UCSD-AML1 (cell line): Measurements from ENCODE around the gene DNAJC13.
A peak's percentile ranks its signal among the peaks of the same experiment; 100 is the strongest.

Source experiments
- DNase-seq: peaks from one replicate; lab custom pipeline; 2025; ENCODE audit not compliant: unreplicated experiment; lab: John Stamatoyannopoulos, UW

The DNAJC13 gene

GRCh38 chr3:132404276-132404675 lies 13.0 kb upstream of the DNAJC13 start:
- no peak for DNase-seq

- DNase-seq: no peak
These were observed 12.1 kb upstream of the DNAJC13 start for GRCh38 chr3:132405188-132405587.

GRCh38 chr3:132405609-132406299 lies 11.5 kb upstream of the DNAJC13 start:
- no peak for DNase-seq

DNA sequence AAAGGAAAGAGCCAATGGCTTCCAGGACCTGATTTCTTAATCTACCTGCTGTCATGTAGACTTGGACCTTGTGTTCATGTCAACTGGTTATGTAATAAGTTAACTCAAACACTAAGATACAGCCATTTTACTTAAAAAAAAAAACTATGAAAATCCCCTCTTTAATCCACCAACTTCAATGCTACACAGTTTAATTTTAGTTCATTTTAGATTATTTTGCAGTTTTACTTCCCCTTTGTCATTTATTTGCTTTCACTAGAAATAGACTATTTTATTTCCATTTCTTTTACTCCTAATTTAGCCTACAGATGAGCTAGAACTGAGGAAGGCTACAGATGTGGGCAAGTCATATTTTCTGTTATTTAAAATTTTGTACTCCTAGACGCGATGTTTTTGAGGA lies 10.7 kb upstream of the DNAJC13 start:
- DNase-seq: no peak

- DNase-seq: no peak
These were observed 10.3 kb upstream of the DNAJC13 start for GRCh38 chr3:132407025-132407424.

DNA sequence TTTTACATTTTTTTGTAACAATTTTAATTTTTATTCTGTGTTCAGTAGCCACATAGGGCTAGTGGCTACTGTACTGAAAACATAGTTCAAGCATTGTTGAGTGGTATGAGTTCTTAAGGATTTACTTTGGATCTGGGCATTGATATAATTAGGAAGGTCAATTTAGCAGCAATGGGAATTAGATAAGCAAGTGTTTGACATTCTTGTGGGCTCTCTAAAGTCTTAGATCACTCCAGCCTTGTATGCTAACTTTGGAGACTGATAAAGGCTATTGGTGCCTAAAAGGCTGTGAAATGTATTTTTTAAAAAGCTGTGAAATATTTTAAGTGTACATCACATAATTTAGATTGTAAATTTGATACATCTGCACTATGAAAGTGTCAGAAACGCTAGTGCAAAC lies 2.5 kb upstream of the DNAJC13 start:
- DNase-seq: no peak

DNA sequence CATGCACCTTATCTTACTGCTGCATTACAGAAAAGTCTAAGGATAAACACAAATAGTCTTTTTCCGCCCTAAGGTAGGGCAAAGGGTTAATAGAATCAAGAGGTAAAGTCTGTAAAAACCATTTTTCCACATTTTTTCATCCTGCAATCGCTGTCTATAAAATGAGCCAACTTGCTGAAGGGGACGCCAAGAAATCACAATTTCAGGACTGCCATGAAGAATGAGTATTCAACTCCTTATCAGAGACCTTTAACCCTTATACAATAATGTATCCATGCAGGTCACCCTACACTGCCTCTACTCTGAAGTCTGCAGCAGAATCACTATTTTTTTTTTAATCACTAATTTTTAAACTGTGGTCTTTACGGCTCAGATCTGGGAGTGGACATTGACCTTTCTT lies 1.1 kb upstream of the DNAJC13 start:
- DNase-seq: no peak

- no peak for DNase-seq
These were observed 551 bp downstream of the DNAJC13 start for GRCh38 chr3:132417695-132418411.

DNA sequence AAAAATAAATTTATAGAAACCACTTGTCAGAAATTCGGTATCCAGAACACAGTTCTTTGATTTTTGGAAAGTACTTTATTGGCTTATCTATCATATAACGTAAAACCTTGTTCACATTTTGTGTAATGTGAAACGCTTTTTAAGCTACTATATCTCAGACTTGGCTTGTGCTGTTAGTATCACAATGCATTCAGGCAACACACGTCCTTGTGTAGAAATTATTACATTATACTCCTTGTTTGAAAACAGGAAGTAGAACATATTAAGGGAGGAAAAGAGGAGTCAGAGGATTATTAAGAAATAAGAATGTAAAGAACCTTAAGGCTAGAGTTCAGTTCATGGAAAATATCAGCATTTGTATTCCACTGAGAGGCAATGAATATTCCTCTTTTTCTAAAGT lies 1.6 kb downstream of the DNAJC13 start:
- no peak for DNase-seq

- DNase-seq: no peak
These were observed 4.5 kb downstream of the DNAJC13 start for GRCh38 chr3:132421832-132422231.

DNA sequence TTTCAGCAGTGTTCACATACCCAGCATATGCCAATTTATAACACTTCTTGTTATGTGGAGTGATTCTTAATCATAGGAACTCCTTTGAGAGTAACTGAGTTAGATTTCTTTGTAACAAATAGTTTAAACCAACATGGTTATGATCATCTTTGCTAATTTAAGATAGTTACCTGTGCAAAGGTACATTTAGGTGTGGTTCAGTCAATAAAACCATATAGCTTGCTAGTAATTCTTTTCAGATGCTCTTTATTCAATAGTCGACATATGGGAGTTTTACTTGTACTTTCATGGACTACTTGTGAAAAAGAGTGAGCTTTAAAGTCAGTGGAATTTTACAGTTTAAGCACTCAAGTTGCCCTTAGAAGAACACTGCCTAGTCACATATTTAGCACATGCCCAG lies 5.2 kb downstream of the DNAJC13 start:
- no peak for DNase-seq

DNA sequence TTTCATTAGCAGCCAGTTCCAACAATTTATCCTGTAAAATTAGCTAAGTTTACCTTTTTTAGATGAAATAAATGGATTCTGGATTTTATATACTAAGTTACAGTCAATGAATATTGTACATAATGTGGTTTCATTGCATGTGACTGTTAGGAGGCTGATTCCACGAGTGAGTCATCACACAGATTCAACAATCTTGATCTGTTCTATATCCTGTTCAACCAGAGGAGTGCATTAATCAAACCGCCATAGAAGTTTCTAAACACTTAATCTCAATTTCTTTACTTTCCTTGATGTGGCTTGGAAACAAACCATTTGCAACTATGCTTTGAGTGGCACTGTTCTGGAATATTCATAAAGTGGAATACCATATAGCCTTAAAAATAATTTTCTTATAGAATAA lies 15.3 kb downstream of the DNAJC13 start:
- no peak for DNase-seq

GRCh38 chr3:132433121-132433520 lies 15.8 kb downstream of the DNAJC13 start:
- no peak for DNase-seq

- no peak for DNase-seq
These were observed 18.1 kb downstream of the DNAJC13 start for GRCh38 chr3:132435224-132435910.

GRCh38 chr3:132435911-132436425 lies 18.7 kb downstream of the DNAJC13 start:
- no peak for DNase-seq

- DNase-seq: no peak
These were observed 26.1 kb downstream of the DNAJC13 start for GRCh38 chr3:132443421-132443820.

GRCh38 chr3:132444383-132444782 lies 27.1 kb downstream of the DNAJC13 start:
- DNase-seq: no peak

DNA sequence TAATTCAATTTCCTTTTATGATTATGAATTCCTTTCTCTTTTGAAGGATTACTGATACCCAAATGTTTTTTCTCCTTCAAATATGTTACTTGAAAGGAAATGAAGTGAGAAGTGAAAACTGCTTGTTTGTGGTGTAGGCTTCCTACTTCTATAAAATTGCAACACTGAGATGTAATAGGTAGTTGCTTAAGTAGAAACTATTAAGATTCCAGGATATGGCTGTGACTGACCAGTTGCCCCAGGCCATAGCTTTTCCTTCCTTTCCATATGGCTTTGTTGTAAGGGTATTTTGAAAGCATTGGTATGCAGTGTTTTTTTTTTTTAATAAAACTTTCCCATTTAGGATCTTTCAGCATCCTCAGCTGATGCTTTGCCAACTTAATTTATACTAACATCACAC lies 28.5 kb downstream of the DNAJC13 start:
- DNase-seq: no peak

- DNase-seq: peak; percentile 6
These were observed 31.1 kb downstream of the DNAJC13 start for GRCh38 chr3:132448216-132448961.

DNA sequence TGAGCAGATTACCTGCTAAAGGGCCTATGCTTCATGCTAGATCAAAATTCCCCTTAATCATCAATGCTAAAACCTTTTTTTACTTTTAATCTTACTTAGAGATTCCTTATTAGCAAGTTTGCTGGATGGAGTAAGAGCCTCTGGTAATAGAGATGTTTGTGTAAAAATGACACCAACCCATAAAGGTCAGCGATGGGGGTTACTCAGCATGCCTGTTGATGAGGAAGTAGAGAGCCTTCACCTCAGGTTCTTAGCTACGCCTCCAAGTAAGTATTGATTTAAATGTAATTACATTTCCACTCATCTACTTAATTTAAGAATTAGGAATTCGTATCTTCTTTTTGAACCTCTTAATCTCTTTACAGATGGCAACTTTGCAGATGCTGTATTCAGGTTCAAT lies 38.8 kb downstream of the DNAJC13 start:
- DNase-seq: no peak

GRCh38 chr3:132456571-132456970 lies 39.3 kb downstream of the DNAJC13 start:
- DNase-seq: no peak
